Small intestine (tissue), 7 donors: ENCODE measurements around the gene RAB9A. TPM values are rescaled to one million over a fixed set of nuclear protein-coding genes. Genes with fewer than 3 reads are reported as not detected.
A peak's percentile ranks its signal among the peaks of the same experiment; 100 is the strongest.

Experiments used
- DNase-seq, 2 donors: peaks; one replicate each; pipeline versions ENCODE4 v3.0.0 to v3.0.0-alpha.2; 2013
- FAIRE-seq: peaks from 2 replicates; lab custom pipeline; 2012; peaks lifted over from hg19 to GRCh38; lab: Jason Lieb, UNC
- H3K27ac ChIP-seq, 3 donors: one replicate each; pipeline ENCODE4 v1.5.1; 2013; ENCODE audit warnings: low read length in 2 of 3, mild to moderate bottlenecking in 2 of 3, control low read depth in 1 of 3, inconsistent platforms in 1 of 3, low read depth in 1 of 3, moderate library complexity in 1 of 3
- H3K27me3 ChIP-seq, 3 donors: one replicate each; pipeline ENCODE4 v1.6.1; 2013; ENCODE audit warnings: low read length in 3 of 3, inconsistent platforms in 1 of 3; ENCODE audit not compliant: control insufficient read depth in 3 of 3, insufficient read depth in 3 of 3
- H3K36me3 ChIP-seq, 3 donors: one replicate each; pipeline ENCODE4 v1.6.1; 2013; ENCODE audit warnings: low read length in 3 of 3, inconsistent platforms in 1 of 3, low read depth in 1 of 3, mild to moderate bottlenecking in 1 of 3, moderate library complexity in 1 of 3; ENCODE audit not compliant: control insufficient read depth in 3 of 3, insufficient read depth in 2 of 3
- H3K4me1 ChIP-seq, 3 donors: one replicate each; pipeline ENCODE4 v1.6.1; 2013; ENCODE audit warnings: low read length in 2 of 3, inconsistent platforms in 1 of 3, low read depth in 1 of 3, mild to moderate bottlenecking in 1 of 3, moderate library complexity in 1 of 3; ENCODE audit not compliant: control insufficient read depth in 3 of 3, insufficient read depth in 2 of 3
- H3K4me3 ChIP-seq, 3 donors: one replicate each; pipeline ENCODE4 v1.5.1; 2013; ENCODE audit warnings: low read length in 3 of 3, control low read depth in 1 of 3, inconsistent platforms in 1 of 3, low read depth in 1 of 3, mild to moderate bottlenecking in 1 of 3, moderate library complexity in 1 of 3
- H3K9me3 ChIP-seq, 2 donors: one replicate each; pipeline ENCODE4 v1.6.1; 2013; ENCODE audit warnings: low read depth in 1 of 2, low read length in 1 of 2; ENCODE audit not compliant: control insufficient read depth in 2 of 2, insufficient read depth in 1 of 2
- WGBS, 3 donors: extraction: QIAGEN DNeasy Blood & Tissue Kit; methylation state at CpG; one replicate each; pipeline ENCODE4 v1.1.7; 2013; 5-methylcytosine and 5-hydroxymethylcytosine counted together
- polyA plus RNA-seq, 4 donors: library from polyadenylated mRNA; stranded (reverse) in 3 of 4; unstranded in 1 of 4; fragments of 200-250 nt in 3 of 4; fragments of 120-200 nt in 1 of 4; gene quantifications; one replicate each; pipeline versions ENCODE4 v1.2.1 to v1.2.3, GENCODE V29; 2013
- donor health status: healthy with polysubstance abuse.
- donor health status: control.
- donor health status: control.
- donor health status: Bipolar disorder and iron deficiency.
- donor health status: healthy.

Gene RAB9A
- polyA plus RNA-seq, 4 donors = 16.5 to 32.4 (median 25.1) TPM

GRCh38 chrX:13697976-13698375 lies 9.0 kb downstream of the RAB9A start:
- Histone ChIP-seq H3K4me1 (peaks cover 1 to 6% (median 5%) of the 10 kb centered on the region in 3 donors), H3K27ac (peak overlapping the region in 1 of 3 donors; percentile 24), H3K9me3 (no peaks in the 10 kb centered on the region), H3K27me3 (no peaks in the 10 kb centered on the region), H3K4me3 (no peak overlapping the region), H3K36me3 (peaks cover 0 to 2% (median 0%) of the 10 kb centered on the region in 3 donors)
- WGBS, 3 donors = 83 to 96% (median 89%) methylated on average over 1 of the region's 1 CpG
- no peak for DNase-seq
- no peak for FAIRE-seq

GRCh38 chrX:13698432-13698831 lies 9.5 kb downstream of the RAB9A start:
- Histone ChIP-seq H3K27ac (no peak overlapping the region), H3K4me3 (no peak overlapping the region), H3K27me3 (no peaks in the 10 kb centered on the region), H3K9me3 (no peaks in the 10 kb centered on the region), H3K4me1 (peaks cover 1 to 3% (median 2%) of the 10 kb centered on the region in 3 donors), H3K36me3 (peaks cover 0 to 2% (median 0%) of the 10 kb centered on the region in 3 donors)
- 6 to 41% (median 34%) methylated on average over 1 of the region's 1 CpG for WGBS, 3 donors
- FAIRE-seq (no peak), DNase-seq (no peak)

- Histone ChIP-seq H3K36me3 (peaks cover 0 to 2% (median 0%) of the 10 kb centered on the region in 3 donors), H3K27ac (peak overlapping the region; percentile 41 to 67 (median 50)), H3K4me3 (no peak overlapping the region), H3K9me3 (no peaks in the 10 kb centered on the region), H3K4me1 (peaks cover 0 to 2% (median 1%) of the 10 kb centered on the region in 3 donors), H3K27me3 (no peaks in the 10 kb centered on the region)
- FAIRE-seq = no peak
- peak; percentile 67 to 85 for DNase-seq
- WGBS, 3 donors = 34 to 55% (median 50%) methylated on average over 7 of the region's 7 CpGs
Observed at GRCh38 chrX:13699183-13699826, 10.4 kb downstream of the RAB9A start.

- no peaks in the 10 kb centered on the region for H3K36me3 ChIP-seq
- whole genome bisulfite sequencing, 3 donors = 61 to 80% (median 64%) methylated on average over 4 of the region's 4 CpGs
- peaks cover 0 to 1% (median 0%) of the 10 kb centered on the region in 3 donors for H3K4me1 ChIP-seq
- DNase-seq = no peak
- no peaks in the 10 kb centered on the region for H3K9me3 ChIP-seq
- no peak for FAIRE-seq
- H3K27ac ChIP-seq = no peak overlapping the region
- H3K27me3 ChIP-seq = no peaks in the 10 kb centered on the region
- H3K4me3 ChIP-seq = no peak overlapping the region
Observed at GRCh38 chrX:13700380-13700779, 11.5 kb downstream of the RAB9A start.

- FAIRE-seq = no peak
- no peak for DNase-seq
- no peaks in the 10 kb centered on the region for H3K9me3 ChIP-seq
- no peak overlapping the region for H3K4me3 ChIP-seq
- peaks cover 0 to 1% (median 0%) of the 10 kb centered on the region in 3 donors for H3K4me1 ChIP-seq
- no peaks in the 10 kb centered on the region for H3K27me3 ChIP-seq
- 71 to 89% (median 86%) methylated on average over 5 of the region's 5 CpGs for WGBS, 3 donors
- H3K27ac ChIP-seq = no peak overlapping the region
- H3K36me3 ChIP-seq = peaks cover 0 to 2% (median 2%) of the 10 kb centered on the region in 3 donors
Observed at GRCh38 chrX:13702111-13702789, 13.3 kb downstream of the RAB9A start.

GRCh38 chrX:13703135-13703534 lies 14.2 kb downstream of the RAB9A start:
- WGBS, 3 donors = 66 to 74% (median 66%) methylated on average over 3 of the region's 3 CpGs
- Histone ChIP-seq H3K27me3 (no peaks in the 10 kb centered on the region), H3K36me3 (peaks cover 0 to 6% (median 4%) of the 10 kb centered on the region in 3 donors), H3K4me1 (peaks cover 0 to 1% (median 0%) of the 10 kb centered on the region in 3 donors), H3K9me3 (no peaks in the 10 kb centered on the region), H3K27ac (no peak overlapping the region), H3K4me3 (no peak overlapping the region)
- FAIRE-seq (no peak), DNase-seq (no peak)

- no peak for FAIRE-seq
- 64 to 67% (median 65%) methylated on average over 3 of the region's 3 CpGs for WGBS, 3 donors
- no peak overlapping the region for H3K27ac ChIP-seq
Observed at GRCh38 chrX:13703589-13703988, 14.7 kb downstream of the RAB9A start.

GRCh38 chrX:13711141-13711540 lies 22.2 kb downstream of the RAB9A start:
- Histone ChIP-seq H3K4me1 (no peaks in the 10 kb centered on the region), H3K36me3 (peaks cover 2 to 16% (median 8%) of the 10 kb centered on the region in 3 donors), H3K27ac (no peak overlapping the region), H3K4me3 (no peak overlapping the region), H3K27me3 (no peaks in the 10 kb centered on the region), H3K9me3 (no peaks in the 10 kb centered on the region)
- DNase-seq (no peak), FAIRE-seq (no peak)
- WGBS, 3 donors = 48 to 78% (median 76%) methylated on average over 4 of the region's 4 CpGs

More at GRCh38 chrX:13703589-13703988, 14.7 kb downstream of the RAB9A start:
- no peaks in the 10 kb centered on the region for H3K27me3 ChIP-seq
- H3K4me1 ChIP-seq = peaks cover 0 to 1% (median 0%) of the 10 kb centered on the region in 3 donors
- H3K9me3 ChIP-seq = no peaks in the 10 kb centered on the region
- no peak for DNase-seq
- peaks cover 0 to 6% (median 4%) of the 10 kb centered on the region in 3 donors for H3K36me3 ChIP-seq
- no peak overlapping the region for H3K4me3 ChIP-seq
